Lower leg skin (tissue), 3 donors: ENCODE measurements around the gene SLC46A1.

Source experiments
- POLR2A ChIP-seq, 2 donors: fragments of 450-650 bp; IDR thresholded peaks; one replicate each; pipeline ENCODE4 v1.6.1; 2016 to 2017; ENCODE audit warnings: antibody characterized with exemption in 2 of 2, mild to moderate bottlenecking in 1 of 2, moderate library complexity in 1 of 2
- TF ChIP-seq, protein P1 (sequence below), 3 donors: fragments of 450-650 bp; IDR thresholded peaks; one replicate each; pipeline ENCODE4 v1.5.1; 2016; ENCODE audit warnings: antibody characterized with exemption in 3 of 3, mild to moderate bottlenecking in 3 of 3, moderate library complexity in 2 of 3

DNA sequence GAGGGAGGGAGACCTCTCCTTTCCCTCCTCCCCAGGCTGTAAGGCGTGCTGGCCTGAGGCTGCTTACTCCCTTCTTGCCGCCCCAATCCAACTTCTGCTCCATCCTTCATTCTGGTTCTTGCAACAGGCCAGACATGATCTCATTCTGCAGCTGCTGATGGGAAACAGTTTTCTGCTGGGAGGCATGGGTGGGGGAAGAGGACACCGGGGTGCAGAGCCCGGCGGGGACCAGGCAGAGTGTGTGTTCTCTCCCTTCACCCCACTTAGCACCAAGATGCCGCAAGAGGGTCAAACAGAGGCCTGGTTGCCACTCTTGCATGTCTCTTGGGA lies 33.1 kb downstream of the SLC46A1 start:
- TF ChIP-seq, protein P1, sequence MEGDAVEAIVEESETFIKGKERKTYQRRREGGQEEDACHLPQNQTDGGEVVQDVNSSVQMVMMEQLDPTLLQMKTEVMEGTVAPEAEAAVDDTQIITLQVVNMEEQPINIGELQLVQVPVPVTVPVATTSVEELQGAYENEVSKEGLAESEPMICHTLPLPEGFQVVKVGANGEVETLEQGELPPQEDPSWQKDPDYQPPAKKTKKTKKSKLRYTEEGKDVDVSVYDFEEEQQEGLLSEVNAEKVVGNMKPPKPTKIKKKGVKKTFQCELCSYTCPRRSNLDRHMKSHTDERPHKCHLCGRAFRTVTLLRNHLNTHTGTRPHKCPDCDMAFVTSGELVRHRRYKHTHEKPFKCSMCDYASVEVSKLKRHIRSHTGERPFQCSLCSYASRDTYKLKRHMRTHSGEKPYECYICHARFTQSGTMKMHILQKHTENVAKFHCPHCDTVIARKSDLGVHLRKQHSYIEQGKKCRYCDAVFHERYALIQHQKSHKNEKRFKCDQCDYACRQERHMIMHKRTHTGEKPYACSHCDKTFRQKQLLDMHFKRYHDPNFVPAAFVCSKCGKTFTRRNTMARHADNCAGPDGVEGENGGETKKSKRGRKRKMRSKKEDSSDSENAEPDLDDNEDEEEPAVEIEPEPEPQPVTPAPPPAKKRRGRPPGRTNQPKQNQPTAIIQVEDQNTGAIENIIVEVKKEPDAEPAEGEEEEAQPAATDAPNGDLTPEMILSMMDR (IDR thresholded peaks at IDR 0.05): no peak
- TF ChIP-seq POLR2A (IDR thresholded peaks at IDR 0.05): no peak
